Measurements from ENCODE around the gene UFD1. TPM values are rescaled to one million over a fixed set of nuclear protein-coding genes. Genes with fewer than 3 reads are reported as not detected.

Gene UFD1
- total and polyA plus RNA-seq, 7 experiments from 2014 or later = 46.8 to 87.8 (median 71.8) TPM

GRCh38 chr22:19483481-19484244, 4.7 kb upstream of the UFD1 start:
- Histone ChIP-seq H3K27me3 (ENCODE audit: control insufficient read depth in 2 of 2, insufficient read depth in 2 of 2, low read length in 2 of 2) (no peaks in the 10 kb centered on the region), H3K4me1 (ENCODE audit: control insufficient read depth in 2 of 2, insufficient read depth in 2 of 2, low read length in 2 of 2) (no peaks in the 10 kb centered on the region), H3K9me3 (ENCODE audit: control insufficient read depth in 2 of 3, low read length in 3 of 3) (no peaks in the 10 kb centered on the region), H3K4me3 (ENCODE audit: low read length) (no peak overlapping the region), H3K27ac (ENCODE audit: low read depth, low read length) (no peak overlapping the region), H3K36me3 (ENCODE audit: control insufficient read depth in 2 of 3, insufficient read depth in 3 of 3, low read length in 3 of 3) (peaks cover 0 to 1% (median 0%) of the 10 kb centered on the region in 3 experiments)
- Mint-ChIP-seq H3K36me3 (peaks cover 0 to 6% (median 0%) of the 10 kb centered on the region in 5 donors), H3K27ac (no peak overlapping the region), H3K27me3 (no peaks in the 10 kb centered on the region), H3K4me3 (no peak overlapping the region), H3K4me1 (peaks cover 0 to 20% (median 9%) of the 10 kb centered on the region in 7 donors), H3K9me3 (peaks cover 0 to 5% (median 0%) of the 10 kb centered on the region in 11 donors)
- intact Hi-C loops (cut with micrococcal nuclease) = loop anchor here in 1 of 2 donors (5.0 kb wide), 1 partner anchor 149 kb away; no protein-coding TSS in a partner anchor
- CTCF ChIA-PET = no interaction called here
- DNase-seq (no peak), ATAC-seq (no peak)
- POLR2A ChIA-PET = no interaction called here

DNA sequence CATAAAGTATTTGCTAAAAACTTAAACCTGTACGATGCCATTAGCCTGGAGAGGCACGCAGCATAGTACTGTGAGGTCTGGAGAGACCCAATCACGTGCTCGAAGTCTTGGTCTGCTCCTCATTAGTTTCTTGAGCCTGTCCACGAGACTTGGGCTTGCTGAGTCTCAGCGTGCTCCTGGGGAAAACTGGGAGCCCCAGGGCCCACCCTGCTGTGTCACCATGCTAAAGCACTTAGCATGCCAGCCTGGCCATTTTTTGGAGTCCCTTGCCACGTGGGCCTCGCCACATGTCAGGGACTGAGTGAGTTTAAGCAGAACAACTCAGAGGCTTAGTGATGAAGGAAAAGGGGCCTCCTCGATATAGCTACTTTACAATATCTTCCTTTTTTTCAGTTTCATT, 3.3 kb upstream of the UFD1 start:
- Histone ChIP-seq H3K27me3 (ENCODE audit: control insufficient read depth in 2 of 2, insufficient read depth in 2 of 2, low read length in 2 of 2) (no peaks in the 10 kb centered on the region), H3K36me3 (ENCODE audit: control insufficient read depth in 2 of 3, insufficient read depth in 3 of 3, low read length in 3 of 3) (peaks cover 0 to 4% (median 0%) of the 10 kb centered on the region in 3 experiments), H3K4me1 (ENCODE audit: control insufficient read depth in 2 of 2, insufficient read depth in 2 of 2, low read length in 2 of 2) (peaks cover 7 to 9% of the 10 kb centered on the region in 2 donors), H3K4me3 (ENCODE audit: low read length) (no peak overlapping the region), H3K27ac (ENCODE audit: low read depth, low read length) (no peak overlapping the region), H3K9me3 (ENCODE audit: control insufficient read depth in 2 of 3, low read length in 3 of 3) (no peaks in the 10 kb centered on the region)
- Mint-ChIP-seq H3K27ac (no peak overlapping the region), H3K9me3 (peaks cover 0 to 5% (median 0%) of the 10 kb centered on the region in 11 donors), H3K4me3 (no peak overlapping the region), H3K4me1 (peaks cover 11 to 30% (median 16%) of the 10 kb centered on the region in 7 donors), H3K36me3 (peaks cover 0 to 6% (median 0%) of the 10 kb centered on the region in 5 donors), H3K27me3 (no peaks in the 10 kb centered on the region)
- POLR2A ChIA-PET = no interaction called here
- DNase-seq (no peak), ATAC-seq (no peak)
- intact Hi-C loops (cut with micrococcal nuclease) = loop anchor here in 1 of 2 donors (5.0 kb wide), 1 partner anchor 150 kb away; no protein-coding TSS in a partner anchor
- CTCF ChIA-PET = interaction anchor here (0.6 kb wide), 1 partner anchor 8 kb away, joined by 4 read pairs; no protein-coding TSS in a partner anchor

- peaks cover 0 to 5% (median 0%) of the 10 kb centered on the region in 11 donors for H3K9me3 Mint-ChIP-seq
These were observed 1.8 kb upstream of the UFD1 start for GRCh38 chr22:19480789-19481188.

GRCh38 chr22:19480173-19480568, 1.2 kb upstream of the UFD1 start:
- no peak for ATAC-seq
- no peaks in the 10 kb centered on the region for H3K9me3 ChIP-seq (ENCODE audit: control insufficient read depth in 2 of 3, low read length in 3 of 3)
- H3K27me3 ChIP-seq (ENCODE audit: control insufficient read depth in 2 of 2, insufficient read depth in 2 of 2, low read length in 2 of 2) = no peaks in the 10 kb centered on the region
- peak overlapping the region; percentile 96 for H3K27ac ChIP-seq (ENCODE audit: low read depth, low read length)
- no peak for DNase-seq
- peak overlapping the region; percentile 85 for H3K4me3 ChIP-seq (ENCODE audit: low read length)
- H3K4me3 Mint-ChIP-seq = peak overlapping the region; percentile 80 to 98 (median 92)
- peaks cover 17 to 19% of the 10 kb centered on the region in 2 donors for H3K4me1 ChIP-seq (ENCODE audit: control insufficient read depth in 2 of 2, insufficient read depth in 2 of 2, low read length in 2 of 2)
- H3K36me3 ChIP-seq (ENCODE audit: control insufficient read depth in 2 of 3, insufficient read depth in 3 of 3, low read length in 3 of 3) = peaks cover 0 to 5% (median 2%) of the 10 kb centered on the region in 3 experiments
- H3K27ac Mint-ChIP-seq = peak overlapping the region in 7 of 9 donors; percentile 70 to 100 (median 99)
- CTCF ChIA-PET = interaction anchor here (0.6 to 0.9 kb wide), 2 partner anchors 35 to 116 kb away, joined by 3 read pairs; no protein-coding TSS in a partner anchor
- H3K9me3 Mint-ChIP-seq = peaks cover 0 to 3% (median 0%) of the 10 kb centered on the region in 11 donors
- H3K36me3 Mint-ChIP-seq = peaks cover 0 to 6% (median 0%) of the 10 kb centered on the region in 5 donors
- H3K27me3 Mint-ChIP-seq = no peaks in the 10 kb centered on the region
- POLR2A ChIA-PET = interaction anchor here (0.9 to 1.9 kb wide), 13 partner anchors 10 to 372 kb away, joined by 3 to 7 read pairs (median 4); partner anchors contain the start of genes C22orf39, HIRA and MRPL40
- peaks cover 23 to 41% (median 32%) of the 10 kb centered on the region in 7 donors for H3K4me1 Mint-ChIP-seq
- intact Hi-C loops (cut with micrococcal nuclease) = loop anchor here in 1 of 2 donors (5.0 kb wide), 1 partner anchor 152 kb away; no protein-coding TSS in a partner anchor

More at GRCh38 chr22:19480789-19481188, 1.8 kb upstream of the UFD1 start:
- ChIA-PET CTCF (interaction anchor here (0.6 kb wide), 1 partner anchor 33 kb away, joined by 3 read pairs; no protein-coding TSS in a partner anchor), POLR2A (interaction anchor here (1.5 to 1.9 kb wide), 3 partner anchors 9 to 53 kb away, joined by 3 to 6 read pairs (median 4); no protein-coding TSS in a partner anchor)
- Histone ChIP-seq H3K4me1 (ENCODE audit: control insufficient read depth in 2 of 2, insufficient read depth in 2 of 2, low read length in 2 of 2) (peaks cover 16 to 18% of the 10 kb centered on the region in 2 donors), H3K9me3 (ENCODE audit: control insufficient read depth in 2 of 3, low read length in 3 of 3) (no peaks in the 10 kb centered on the region), H3K4me3 (ENCODE audit: low read length) (no peak overlapping the region), H3K27ac (ENCODE audit: low read depth, low read length) (no peak overlapping the region), H3K36me3 (ENCODE audit: control insufficient read depth in 2 of 3, insufficient read depth in 3 of 3, low read length in 3 of 3) (peaks cover 0 to 4% (median 0%) of the 10 kb centered on the region in 3 experiments), H3K27me3 (ENCODE audit: control insufficient read depth in 2 of 2, insufficient read depth in 2 of 2, low read length in 2 of 2) (no peaks in the 10 kb centered on the region)
- peak overlapping the region in 2 of 9 donors; percentile 99 for H3K27ac Mint-ChIP-seq
- intact Hi-C loops (cut with micrococcal nuclease) = loop anchor here in 1 of 2 donors (5.0 kb wide), 1 partner anchor 152 kb away; no protein-coding TSS in a partner anchor
- H3K36me3 Mint-ChIP-seq = peaks cover 0 to 6% (median 0%) of the 10 kb centered on the region in 5 donors
- no peak for ATAC-seq
- no peak for DNase-seq
- no peaks in the 10 kb centered on the region for H3K27me3 Mint-ChIP-seq
- H3K4me3 Mint-ChIP-seq = peak overlapping the region in 9 of 10 donors; percentile 80 to 98 (median 93)
- peaks cover 18 to 38% (median 25%) of the 10 kb centered on the region in 7 donors for H3K4me1 Mint-ChIP-seq

- Mint-ChIP-seq H3K4me1 (peaks cover 24 to 43% (median 33%) of the 10 kb centered on the region in 7 donors), H3K9me3 (peaks cover 0 to 2% (median 0%) of the 10 kb centered on the region in 11 donors), H3K27me3 (no peaks in the 10 kb centered on the region), H3K4me3 (peak within 1 kb of the TSS; percentile 87 to 98 (median 92)), H3K36me3 (peaks cover 0 to 5% (median 0%) of the 10 kb centered on the region in 5 donors), H3K27ac (peak within 1 kb of the TSS; percentile 98 to 100 (median 99))
- no peaks in the 10 kb centered on the region for H3K9me3 ChIP-seq (ENCODE audit: control insufficient read depth in 2 of 3, low read length in 3 of 3)
- CTCF ChIA-PET = interaction anchor here (0.6 to 1.5 kb wide), 6 partner anchors 23 to 150 kb away, joined by 3 read pairs; no protein-coding TSS in a partner anchor
- H3K27me3 ChIP-seq (ENCODE audit: control insufficient read depth in 2 of 2, insufficient read depth in 2 of 2, low read length in 2 of 2) = no peaks in the 10 kb centered on the region
- intact Hi-C loops (cut with micrococcal nuclease) = loop anchor here (1.0 to 10.0 kb wide), 11 partner anchors 47 to 1402 kb away; partner anchors contain the start of genes ESS2 (in 2 of the 2), CLTCL1 (in 1 of the 2), DGCR2 (in 1 of the 2) and MRPL40 (in 1 of the 2)
- H3K36me3 ChIP-seq (ENCODE audit: control insufficient read depth in 2 of 3, insufficient read depth in 3 of 3, low read length in 3 of 3) = peaks cover 0 to 11% (median 3%) of the 10 kb centered on the region in 3 experiments
- DNase-seq = peak; percentile 75 to 96 (median 93)
- peak within 1 kb of the TSS; percentile 85 for H3K4me3 ChIP-seq (ENCODE audit: low read length)
- H3K4me1 ChIP-seq (ENCODE audit: control insufficient read depth in 2 of 2, insufficient read depth in 2 of 2, low read length in 2 of 2) = peaks cover 17 to 19% of the 10 kb centered on the region in 2 donors
- ATAC-seq = peak; percentile 94
- peak within 1 kb of the TSS; percentile 96 for H3K27ac ChIP-seq (ENCODE audit: low read depth, low read length)
- POLR2A ChIA-PET = interaction anchor here (0.6 to 1.9 kb wide), 20 partner anchors 10 to 638 kb away, joined by 3 to 7 read pairs (median 4); partner anchors contain the start of genes C22orf39, HIRA, MRPL40 and TRMT2A
These were observed 571 bp upstream of the UFD1 start, which contains the start of gene CDC45 for GRCh38 chr22:19479355-19480172. TSS of gene CDC45 (plus strand) at chr22:19479920. CDS start at chr22:19479969, 49 bp downstream.
